Keratinocyte (primary cell): Measurements from ENCODE around the gene CREB3L2. TPM values are rescaled to one million over a fixed set of nuclear protein-coding genes. Genes with fewer than 3 reads are reported as not detected.
"Not testable (repeated sequence)": the region's sequence is repeated elsewhere in the genome, so short reads cannot be mapped to it uniquely, and the experiment has no call there.

Source experiments
- DNase-seq: peaks from one replicate; pipeline ENCODE4 v3.0.0-alpha.2; 2011; ENCODE audit warnings: low read depth, missing footprints, low spot score
- FAIRE-seq: peaks from 2 replicates; lab custom pipeline; 2011; peaks lifted over from hg19 to GRCh38; lab: Jason Lieb, UNC
- H2AFZ ChIP-seq: 2 replicates; pipeline ENCODE4 v1.6.0; 2012; ENCODE audit warnings: low read length, control low read depth, inconsistent platforms; ENCODE audit not compliant: control insufficient read depth
- H3K27ac ChIP-seq: 2 replicates; pipeline ENCODE4 v1.5.1; 2011; ENCODE audit warnings: low read length; ENCODE audit not compliant: control insufficient read depth, insufficient read depth
- H3K27me3 ChIP-seq: 3 replicates; pipeline ENCODE4 v1.6.0; 2011; ENCODE audit warnings: low read length; ENCODE audit not compliant: control insufficient read depth, insufficient read depth; ENCODE audit errors: extremely low read depth
- H3K36me3 ChIP-seq, 2 experiments: 2 replicates in 1 of 2; 3 replicates in 1 of 2; pipeline ENCODE4 v1.5.1; 2011; ENCODE audit warnings: low read length in 2 of 2, mild to moderate bottlenecking in 1 of 2; ENCODE audit not compliant: control insufficient read depth in 2 of 2, insufficient read depth in 2 of 2; ENCODE audit errors: extremely low read depth in 1 of 2
- H3K4me1 ChIP-seq: 3 replicates; pipeline ENCODE4 v1.5.1; 2011; ENCODE audit warnings: low read length; ENCODE audit not compliant: control insufficient read depth, insufficient read depth; ENCODE audit errors: extremely low read depth
- H3K4me2 ChIP-seq: 3 replicates; pipeline ENCODE4 v1.6.0; 2011; ENCODE audit warnings: low read depth, low read length; ENCODE audit not compliant: control insufficient read depth, insufficient read depth; ENCODE audit errors: extremely low read depth
- H3K4me3 ChIP-seq, 3 experiments: fragments of 200-600 bp in 1 of 3; sonication (generic) in 1 of 3; 2 replicates in 2 of 3; 3 replicates in 1 of 3; pipeline ENCODE4 v1.5.1; 2011 to 2016; ENCODE audit warnings: low read length in 3 of 3, mild to moderate bottlenecking in 3 of 3, control low read depth in 2 of 3, inconsistent platforms in 1 of 3, low read depth in 1 of 3, mixed read lengths in 1 of 3, mixed run types in 1 of 3, moderate library complexity in 1 of 3; ENCODE audit not compliant: control insufficient read depth in 2 of 3, insufficient read depth in 2 of 3; ENCODE audit errors: extremely low read depth in 1 of 3
- H3K79me2 ChIP-seq: 2 replicates; pipeline ENCODE4 v1.6.0; 2012; ENCODE audit warnings: low read length; ENCODE audit not compliant: control insufficient read depth, insufficient read depth
- H3K9ac ChIP-seq: 3 replicates; pipeline ENCODE4 v1.6.0; 2011; ENCODE audit warnings: low read length; ENCODE audit not compliant: control insufficient read depth, insufficient read depth; ENCODE audit errors: extremely low read depth
- H3K9me1 ChIP-seq: 3 replicates; pipeline ENCODE4 v1.6.0; 2011; ENCODE audit warnings: low read length; ENCODE audit not compliant: control insufficient read depth, insufficient read depth; ENCODE audit errors: extremely low read depth
- H3K9me3 ChIP-seq: 2 replicates; pipeline ENCODE4 v1.5.1; 2012; ENCODE audit warnings: low read depth, low read length; ENCODE audit not compliant: control insufficient read depth
- H4K20me1 ChIP-seq: 3 replicates; pipeline ENCODE4 v1.6.0; 2011; ENCODE audit warnings: low read length; ENCODE audit not compliant: control insufficient read depth, insufficient read depth; ENCODE audit errors: extremely low read depth
- EZH2 ChIP-seq: IDR thresholded peaks from one replicate; pipeline ENCODE4 v1.6.1; 2012; ENCODE audit warnings: inconsistent platforms, mild to moderate bottlenecking, low read length, moderate library complexity
- dilution Hi-C: fragments of 300-500 bp; cut with MboI; formaldehyde crosslinking; loops from one replicate; pipeline ENCODE4 v1.7.0; 2020; ENCODE audit warnings: low sequenced_read_pairs; ENCODE audit not compliant: extremely low pct_ligation_motif_present
- polyA plus RNA-seq, 5 experiments: library from polyadenylated mRNA; depleted of rRNA in 3 of 5; stranded (reverse) in 3 of 5; stranded (forward) in 1 of 5; unstranded in 1 of 5; fragments of >200 nt; gene quantifications; 1 replicate in 1 of 5; 2 replicates in 3 of 5; 3 replicates in 1 of 5; pipeline versions ENCODE4 v1.2.1 to v1.2.3, GENCODE V29; 2011 to 2012; ENCODE audit warnings: missing spikeins in 2 of 5, low read depth in 1 of 5, low replicate concordance in 1 of 5
- TF ChIP-seq, protein P1 (sequence below), 3 experiments: IDR thresholded peaks in 1 of 3; conservative IDR thresholded peaks in 1 of 3; optimal IDR thresholded peaks in 1 of 3; 2 replicates in 2 of 3; 3 replicates in 1 of 3; pipeline versions ENCODE3 to v1.5.1; 2011; ENCODE audit warnings: low read length in 3 of 3, mild to moderate bottlenecking in 3 of 3, moderate library complexity in 2 of 3, control low read depth in 1 of 3, inconsistent platforms in 1 of 3; ENCODE audit not compliant: insufficient read depth in 2 of 3; ENCODE audit errors: extremely low read depth in 1 of 3

Gene CREB3L2
- polyA plus RNA-seq, 1 donor (not counting 4 experiments of a cell fraction or from before 2014, with no cell fraction given), result 12.8 TPM

DNA sequence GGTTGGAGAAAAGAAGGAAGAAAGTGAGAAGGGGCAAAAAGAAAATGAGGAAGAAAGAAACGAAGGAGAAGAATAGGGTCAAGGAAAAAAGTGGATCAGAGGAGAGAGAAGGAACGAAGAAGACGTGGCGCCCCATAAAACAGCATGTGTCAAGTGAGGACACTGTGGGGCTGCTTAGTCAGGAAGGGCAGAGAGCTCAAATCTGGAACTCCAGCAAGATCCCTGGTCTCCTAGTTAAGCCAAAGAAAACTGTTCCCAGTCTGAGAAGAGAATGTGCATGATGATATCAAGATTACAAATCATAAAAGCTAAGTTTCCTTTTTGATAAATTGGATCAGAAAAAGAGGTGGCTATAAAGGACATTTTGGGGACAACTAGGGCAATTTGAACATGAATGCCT, 33.0 kb downstream of the CREB3L2 start:
- dilution Hi-C loops, result no loop called here
- DNase-seq, result no peak
- H3K4me3 ChIP-seq, result no peak overlapping the region
- peaks cover 5% of the 10 kb centered on the region for H3K4me1 ChIP-seq
- no peaks in the 10 kb centered on the region for H3K9me3 ChIP-seq
- no peak overlapping the region for H3K27ac ChIP-seq
- H2AFZ ChIP-seq, result no peak overlapping the region
- H3K79me2 ChIP-seq, result peaks cover 39% of the 10 kb centered on the region
- no peak for FAIRE-seq
- H3K4me2 ChIP-seq, result no peak overlapping the region
- no peaks in the 10 kb centered on the region for H4K20me1 ChIP-seq
- no peak for TF ChIP-seq EZH2
- TF ChIP-seq, protein P1, sequence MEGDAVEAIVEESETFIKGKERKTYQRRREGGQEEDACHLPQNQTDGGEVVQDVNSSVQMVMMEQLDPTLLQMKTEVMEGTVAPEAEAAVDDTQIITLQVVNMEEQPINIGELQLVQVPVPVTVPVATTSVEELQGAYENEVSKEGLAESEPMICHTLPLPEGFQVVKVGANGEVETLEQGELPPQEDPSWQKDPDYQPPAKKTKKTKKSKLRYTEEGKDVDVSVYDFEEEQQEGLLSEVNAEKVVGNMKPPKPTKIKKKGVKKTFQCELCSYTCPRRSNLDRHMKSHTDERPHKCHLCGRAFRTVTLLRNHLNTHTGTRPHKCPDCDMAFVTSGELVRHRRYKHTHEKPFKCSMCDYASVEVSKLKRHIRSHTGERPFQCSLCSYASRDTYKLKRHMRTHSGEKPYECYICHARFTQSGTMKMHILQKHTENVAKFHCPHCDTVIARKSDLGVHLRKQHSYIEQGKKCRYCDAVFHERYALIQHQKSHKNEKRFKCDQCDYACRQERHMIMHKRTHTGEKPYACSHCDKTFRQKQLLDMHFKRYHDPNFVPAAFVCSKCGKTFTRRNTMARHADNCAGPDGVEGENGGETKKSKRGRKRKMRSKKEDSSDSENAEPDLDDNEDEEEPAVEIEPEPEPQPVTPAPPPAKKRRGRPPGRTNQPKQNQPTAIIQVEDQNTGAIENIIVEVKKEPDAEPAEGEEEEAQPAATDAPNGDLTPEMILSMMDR (optimal IDR thresholded peaks at IDR 0.05 in 1 of 3, IDR thresholded peaks at IDR 0.05 in 1 of 3, conservative IDR thresholded peaks at IDR 0.05 in 1 of 3; ENCODE audit: extremely low read depth in 1 of 3, insufficient read depth in 2 of 3, low read length in 3 of 3), result no peak
- no peak overlapping the region for H3K9ac ChIP-seq
- no peaks in the 10 kb centered on the region for H3K9me1 ChIP-seq
- no peaks in the 10 kb centered on the region for H3K36me3 ChIP-seq
- H3K27me3 ChIP-seq, result no peaks in the 10 kb centered on the region

DNA sequence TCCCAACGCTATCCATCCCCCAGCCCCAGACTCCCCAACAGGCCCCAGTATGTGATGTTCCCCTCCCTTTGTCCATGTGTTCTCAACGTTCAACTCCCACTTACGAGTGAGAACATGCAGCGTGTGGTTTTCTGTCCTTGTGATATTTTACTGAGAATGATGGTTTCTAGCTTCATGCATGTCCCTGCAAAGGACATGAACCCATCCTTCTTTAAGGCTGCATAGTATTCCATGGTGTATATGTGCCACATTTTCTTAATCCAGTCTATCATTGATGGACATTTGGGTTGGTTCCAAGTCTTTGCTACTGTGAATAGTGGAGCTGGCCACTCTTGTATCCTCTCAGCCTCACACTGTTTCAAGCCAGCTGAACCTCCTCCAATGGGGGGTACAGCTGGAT, 33.5 kb downstream of the CREB3L2 start:
- H3K9me1 ChIP-seq, DNase-seq, H3K4me3 ChIP-seq, H3K4me2 ChIP-seq, H3K9ac ChIP-seq, H3K27ac ChIP-seq, H3K27me3 ChIP-seq, H2AFZ ChIP-seq, H3K4me1 ChIP-seq, H3K36me3 ChIP-seq, H4K20me1 ChIP-seq, H3K9me3 ChIP-seq, FAIRE-seq, dilution Hi-C loops: not testable (repeated sequence)
- H3K79me2 ChIP-seq, result peaks cover 37% of the 10 kb centered on the region
